Pancreas (tissue), 10 donors: ENCODE results near the gene STXBP5. TPM values are rescaled to one million over a fixed set of nuclear protein-coding genes. Genes with fewer than 3 reads are reported as not detected.

Source experiments
- ATAC-seq, 4 donors: fragments of 200-7000 bp; cut with Tn5 transposase; one replicate each; pipeline versions ENCODE4 v1.8.0 to v1.9.1; 2020; ENCODE audit warnings: mild to moderate bottlenecking in 4 of 4, moderate library complexity in 4 of 4
- DNase-seq, 6 donors: peaks; one replicate each; pipeline ENCODE4 v3.0.0-alpha.2; 2020
- FAIRE-seq: peaks from 2 replicates; lab custom pipeline; 2012; peaks lifted over from hg19 to GRCh38; lab: Jason Lieb, UNC
- H3K27ac ChIP-seq, 4 donors: fragments of 200-600 bp; sonication (generic); 1 replicate in 3 of 4; 2 replicates in 1 of 4; pipeline versions ENCODE4 v1.5.0 to v1.8.0; 2020
- H3K27me3 ChIP-seq, 4 donors: fragments of 200-600 bp; one replicate each; pipeline ENCODE4 v1.8.0; 2021
- H3K36me3 ChIP-seq, 3 donors: fragments of 200-600 bp; sonication (generic) in 1 of 3; one replicate each; pipeline versions ENCODE4 v1.5.0 to v1.8.0; 2020 to 2021
- H3K4me1 ChIP-seq, 3 donors: fragments of 200-600 bp; one replicate each; pipeline ENCODE4 v1.8.0; 2021
- H3K4me3 ChIP-seq, 4 donors: fragments of 200-600 bp; sonication (generic) in 2 of 4; one replicate each; pipeline versions ENCODE4 v1.5.0 to v1.8.0; 2020 to 2021
- H3K9me3 ChIP-seq, 4 donors: fragments of 200-600 bp; one replicate each; pipeline ENCODE4 v1.8.0; 2021
- WGBS, 2 donors: extraction: QIAGEN DNeasy Blood & Tissue Kit; methylation state at CpG; one replicate each; pipeline ENCODE4 v1.1.7; 2013; 5-methylcytosine and 5-hydroxymethylcytosine counted together
- intact Hi-C, 3 donors: fragments of 100-400 bp; cut with DNase I; formaldehyde crosslinking; loops; one replicate each; pipeline versions ENCODE4 v1.11.1 to v1.14.2; 2022
- polyA plus RNA-seq, 2 donors: library from polyadenylated mRNA; stranded (reverse); fragments of 200-250 nt; gene quantifications; one replicate each; pipeline ENCODE4 v1.2.3, GENCODE V29; 2013
- total RNA-seq, 6 donors: library from RNA; stranded (reverse); fragmentation: NEBNext Ultra II Directional in 4 of 6; extraction: Animal tissue kit (Norgen Biotek cat#: 25700) in 4 of 6; gene quantifications; one replicate each; pipeline versions ENCODE4 v1.2.1 to v1.2.4, GENCODE V29; 2021 to 2023
- TF ChIP-seq, protein P1 (sequence below), 4 donors: fragments of 200-600 bp; sonication (generic) in 3 of 4; IDR thresholded peaks; one replicate each; pipeline versions ENCODE4 v1.5.0 to v1.8.0; 2021; ENCODE audit warnings: antibody characterized with exemption in 4 of 4
- donor health status: healthy with polysubstance abuse.
- donor health status: DM: no; HTN: no; CAD: no; lungs with moderate emphysema.
- donor health status: DM: no; HTN: no; CAD: no.
- donor health status: control.
- donor health status: control.
- donor health status: Bipolar disorder and iron deficiency.
- donor health status: DM: yes; HTN: yes; CAD: no.
- donor health status: DM: no; HTN: no; CAD: no.
- donor health status: DM: no; HTN: no; CAD: no.
- donor health status: DM: yes; HTN: yes; CAD: no.

STXBP5 gene
- total and polyA plus RNA-seq, 8 donors: 11.9 to 25.8 (median 23.1) TPM

DNA sequence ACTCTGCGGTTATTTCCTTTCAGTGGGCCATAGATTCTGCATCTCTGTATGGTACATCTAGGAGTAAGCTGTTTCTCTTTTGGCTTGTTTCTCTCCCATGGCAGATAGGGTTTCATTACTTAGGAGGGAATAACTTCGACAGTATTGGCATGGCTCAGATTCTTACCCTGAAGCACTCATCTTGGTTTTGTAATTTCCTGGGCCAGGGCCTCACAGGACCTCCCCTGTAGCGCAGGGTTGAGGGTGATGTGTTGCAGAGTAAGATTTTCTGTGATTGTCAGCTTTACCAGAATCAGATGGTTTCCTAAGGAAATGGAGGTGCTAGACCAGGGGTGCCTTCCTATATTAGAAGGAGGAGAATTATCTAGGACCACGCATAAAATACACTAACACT lies 78.3 kb downstream of the STXBP5 start:
- Histone ChIP-seq H3K36me3 (peaks cover 0 to 7% (median 3%) of the 10 kb centered on the region in 3 donors), H3K4me3 (no peak overlapping the region), H3K27me3 (no peaks in the 10 kb centered on the region), H3K27ac (no peak overlapping the region), H3K4me1 (peaks cover 11 to 28% (median 18%) of the 10 kb centered on the region in 3 donors), H3K9me3 (no peaks in the 10 kb centered on the region)
- no peak for ATAC-seq
- TF ChIP-seq, protein P1, sequence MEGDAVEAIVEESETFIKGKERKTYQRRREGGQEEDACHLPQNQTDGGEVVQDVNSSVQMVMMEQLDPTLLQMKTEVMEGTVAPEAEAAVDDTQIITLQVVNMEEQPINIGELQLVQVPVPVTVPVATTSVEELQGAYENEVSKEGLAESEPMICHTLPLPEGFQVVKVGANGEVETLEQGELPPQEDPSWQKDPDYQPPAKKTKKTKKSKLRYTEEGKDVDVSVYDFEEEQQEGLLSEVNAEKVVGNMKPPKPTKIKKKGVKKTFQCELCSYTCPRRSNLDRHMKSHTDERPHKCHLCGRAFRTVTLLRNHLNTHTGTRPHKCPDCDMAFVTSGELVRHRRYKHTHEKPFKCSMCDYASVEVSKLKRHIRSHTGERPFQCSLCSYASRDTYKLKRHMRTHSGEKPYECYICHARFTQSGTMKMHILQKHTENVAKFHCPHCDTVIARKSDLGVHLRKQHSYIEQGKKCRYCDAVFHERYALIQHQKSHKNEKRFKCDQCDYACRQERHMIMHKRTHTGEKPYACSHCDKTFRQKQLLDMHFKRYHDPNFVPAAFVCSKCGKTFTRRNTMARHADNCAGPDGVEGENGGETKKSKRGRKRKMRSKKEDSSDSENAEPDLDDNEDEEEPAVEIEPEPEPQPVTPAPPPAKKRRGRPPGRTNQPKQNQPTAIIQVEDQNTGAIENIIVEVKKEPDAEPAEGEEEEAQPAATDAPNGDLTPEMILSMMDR (IDR thresholded peaks at IDR 0.05): no peak
- no peak for DNase-seq
- WGBS, 2 donors: 80% methylated on average over 4 of the region's 4 CpGs
- FAIRE-seq: no peak
- intact Hi-C loops: loop anchor here in 1 of 3 donors (10.0 kb wide), 1 partner anchor 428 kb away; no protein-coding TSS in a partner anchor

DNA sequence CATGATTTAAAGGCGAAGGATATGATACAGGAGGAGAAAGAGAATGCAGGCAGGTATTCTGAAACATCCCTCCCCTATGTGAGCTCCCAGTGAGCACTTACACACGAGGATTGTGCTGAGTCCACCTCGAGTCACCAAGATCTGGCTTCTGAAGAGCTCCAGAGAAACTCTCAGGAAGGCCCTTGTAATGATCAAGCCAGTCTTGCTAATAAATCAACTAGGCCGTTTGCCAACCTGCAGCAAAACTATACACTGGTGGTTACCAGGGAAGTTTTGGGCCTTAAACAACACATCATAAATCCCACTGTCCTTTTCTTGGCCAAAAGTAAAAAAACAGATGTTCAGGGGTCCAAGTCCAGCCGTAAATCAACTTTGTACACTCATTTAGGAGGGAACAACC lies 79.2 kb downstream of the STXBP5 start:
- Histone ChIP-seq H3K9me3 (no peaks in the 10 kb centered on the region), H3K27me3 (no peaks in the 10 kb centered on the region), H3K4me3 (no peak overlapping the region), H3K27ac (no peak overlapping the region), H3K4me1 (peaks cover 11 to 28% (median 18%) of the 10 kb centered on the region in 3 donors), H3K36me3 (peaks cover 0 to 3% (median 0%) of the 10 kb centered on the region in 3 donors)
- FAIRE-seq: no peak
- 59 to 60% methylated on average over 5 of the region's 5 CpGs for WGBS, 2 donors
- ATAC-seq: no peak
- intact Hi-C loops: loop anchor here in 1 of 3 donors (10.0 kb wide), 1 partner anchor 429 kb away; no protein-coding TSS in a partner anchor
- no peak for DNase-seq
- TF ChIP-seq, protein P1 (IDR thresholded peaks at IDR 0.05): no peak

DNA sequence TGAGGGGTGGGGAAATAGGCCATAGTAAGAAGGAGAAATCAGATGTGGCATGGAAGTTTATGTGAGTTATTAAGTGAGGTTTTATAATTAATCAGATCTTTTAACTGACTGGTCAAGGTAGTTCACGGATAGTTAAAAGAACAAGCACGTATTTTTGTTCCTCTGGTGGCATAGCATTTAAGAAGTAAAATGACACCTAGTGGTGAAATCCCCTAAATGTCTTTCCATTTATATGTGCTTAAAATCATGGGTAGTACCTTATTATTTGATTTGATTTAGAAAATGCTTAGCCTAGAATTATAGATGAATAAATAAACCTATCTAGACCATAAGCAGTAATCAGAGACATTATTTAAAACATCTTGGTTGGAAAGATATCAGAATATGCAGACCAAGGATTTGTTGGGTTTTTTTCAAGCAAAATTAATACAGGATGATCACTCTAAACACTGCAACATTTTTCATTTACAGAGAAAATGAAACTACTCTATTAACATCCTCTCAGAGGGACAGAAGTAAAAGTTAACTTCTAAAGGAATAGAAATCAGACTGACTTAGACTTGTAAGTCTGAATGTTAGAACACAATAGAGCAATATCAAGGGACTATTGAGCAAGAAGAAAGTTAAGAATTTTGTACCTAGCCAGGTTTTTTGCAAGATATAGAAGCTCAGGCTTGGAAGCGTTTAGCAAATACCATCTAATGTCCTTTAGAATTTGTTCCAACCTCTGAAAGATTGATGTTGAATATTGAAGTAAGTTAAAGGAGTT lies 81.1 kb downstream of the STXBP5 start:
- no peaks in the 10 kb centered on the region for H3K27me3 ChIP-seq
- H3K27ac ChIP-seq: no peak overlapping the region
- no peak for DNase-seq
- intact Hi-C loops: loop anchor here in 2 of 3 donors (5.0 to 10.0 kb wide), 2 partner anchors 428 to 430 kb away; no protein-coding TSS in a partner anchor
- ATAC-seq: peak in 3 of 4 donors; percentile 75 to 78 (median 77)
- no peaks in the 10 kb centered on the region for H3K9me3 ChIP-seq
- peak; percentile 75 for FAIRE-seq
- no peak overlapping the region for H3K4me3 ChIP-seq
- TF ChIP-seq, protein P1 (IDR thresholded peaks at IDR 0.05): peak in 3 of 4 donors; percentile 28 to 35 (median 32)
- WGBS, 2 donors: 22 to 26% methylated on average over 3 of the region's 3 CpGs
- no peaks in the 10 kb centered on the region for H3K36me3 ChIP-seq
- peaks cover 11 to 28% (median 18%) of the 10 kb centered on the region in 3 donors for H3K4me1 ChIP-seq

DNA sequence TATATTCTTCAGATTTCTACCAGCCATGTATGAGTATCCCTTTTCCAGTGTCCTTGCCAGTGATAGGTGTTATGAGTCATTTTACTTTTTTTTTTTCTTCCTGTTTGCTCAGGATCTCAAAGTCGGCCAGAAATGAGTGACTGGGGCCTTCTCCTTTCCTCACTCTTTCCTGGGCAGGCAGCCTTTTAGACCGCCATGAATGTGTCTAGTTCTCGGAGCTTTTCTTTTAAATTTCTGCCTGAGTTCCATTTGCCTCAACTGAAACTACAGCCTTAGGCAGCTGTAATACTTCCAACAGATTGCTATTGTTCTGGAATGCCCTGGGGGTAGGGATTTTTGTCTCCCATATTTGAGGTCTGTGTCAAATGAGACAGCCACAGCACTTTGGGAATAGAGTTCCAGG lies 83.7 kb downstream of the STXBP5 start:
- Histone ChIP-seq H3K9me3 (no peaks in the 10 kb centered on the region), H3K36me3 (no peaks in the 10 kb centered on the region), H3K27ac (no peak overlapping the region), H3K27me3 (no peaks in the 10 kb centered on the region), H3K4me1 (peaks cover 5 to 14% (median 12%) of the 10 kb centered on the region in 3 donors), H3K4me3 (no peak overlapping the region)
- ATAC-seq: peak; percentile 82 to 90 (median 86)
- intact Hi-C loops: loop anchor here in 2 of 3 donors (5.0 to 10.0 kb wide), 2 partner anchors 431 to 433 kb away; no protein-coding TSS in a partner anchor
- DNase-seq: peak in 2 of 6 donors; percentile 15 to 24
- no peak for FAIRE-seq
- WGBS, 2 donors: 64 to 69% methylated on average over 3 of the region's 3 CpGs
- TF ChIP-seq, protein P1 (IDR thresholded peaks at IDR 0.05): no peak
